Measurements from ENCODE around the gene YTHDC1.

DNA sequence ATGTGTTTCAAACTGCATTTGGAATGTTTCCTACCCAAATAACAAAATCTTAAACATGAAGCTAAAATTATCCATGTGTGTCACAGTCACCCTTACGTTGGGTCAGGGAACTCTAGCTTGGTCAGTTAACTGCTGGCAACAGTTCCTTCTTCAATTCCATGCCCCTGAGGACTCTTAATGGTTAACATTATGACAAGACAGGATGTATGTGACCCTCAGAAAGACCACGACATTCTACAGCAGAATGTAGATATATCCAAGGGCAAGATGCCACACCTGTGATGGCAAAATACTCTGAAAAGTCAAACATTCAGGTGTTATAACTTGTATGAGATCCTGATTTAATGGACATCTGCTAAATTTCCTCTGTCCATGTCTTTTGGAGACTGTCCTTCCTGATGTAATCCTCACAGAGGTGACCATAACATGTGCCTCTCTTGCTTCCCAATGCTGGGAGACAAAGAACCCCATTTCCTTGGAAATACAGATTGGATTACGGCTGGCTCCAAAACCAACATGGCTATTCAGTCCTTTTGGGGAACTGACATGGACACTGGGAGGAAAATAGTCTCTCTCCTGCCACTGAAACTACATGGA is 39.1 kb downstream of the YTHDC1 start:
- no peak for TF ChIP-seq STAT1 (IDR thresholded peaks at IDR 0.05; ENCODE audit: unreplicated experiment)
- TF ChIP-seq, protein P1, sequence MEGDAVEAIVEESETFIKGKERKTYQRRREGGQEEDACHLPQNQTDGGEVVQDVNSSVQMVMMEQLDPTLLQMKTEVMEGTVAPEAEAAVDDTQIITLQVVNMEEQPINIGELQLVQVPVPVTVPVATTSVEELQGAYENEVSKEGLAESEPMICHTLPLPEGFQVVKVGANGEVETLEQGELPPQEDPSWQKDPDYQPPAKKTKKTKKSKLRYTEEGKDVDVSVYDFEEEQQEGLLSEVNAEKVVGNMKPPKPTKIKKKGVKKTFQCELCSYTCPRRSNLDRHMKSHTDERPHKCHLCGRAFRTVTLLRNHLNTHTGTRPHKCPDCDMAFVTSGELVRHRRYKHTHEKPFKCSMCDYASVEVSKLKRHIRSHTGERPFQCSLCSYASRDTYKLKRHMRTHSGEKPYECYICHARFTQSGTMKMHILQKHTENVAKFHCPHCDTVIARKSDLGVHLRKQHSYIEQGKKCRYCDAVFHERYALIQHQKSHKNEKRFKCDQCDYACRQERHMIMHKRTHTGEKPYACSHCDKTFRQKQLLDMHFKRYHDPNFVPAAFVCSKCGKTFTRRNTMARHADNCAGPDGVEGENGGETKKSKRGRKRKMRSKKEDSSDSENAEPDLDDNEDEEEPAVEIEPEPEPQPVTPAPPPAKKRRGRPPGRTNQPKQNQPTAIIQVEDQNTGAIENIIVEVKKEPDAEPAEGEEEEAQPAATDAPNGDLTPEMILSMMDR (conservative IDR thresholded peaks at IDR 0.05; ENCODE audit: low read depth in 2 of 2) = no peak
- no peak for TF ChIP-seq CREB1 (CRISPR knock-in tag; IDR thresholded peaks at IDR 0.05; ENCODE audit: low read depth)
- no peak for TF ChIP-seq EZH2 (IDR thresholded peaks at IDR 0.05; ENCODE audit: low read depth, unreplicated experiment)
- TF ChIP-seq POLR2AphosphoS5 (IDR thresholded peaks at IDR 0.05; ENCODE audit: low read depth) = no peak
- TF ChIP-seq REST (IDR thresholded peaks at IDR 0.05; ENCODE audit: unreplicated experiment) = no peak
- TF ChIP-seq, protein P2, sequence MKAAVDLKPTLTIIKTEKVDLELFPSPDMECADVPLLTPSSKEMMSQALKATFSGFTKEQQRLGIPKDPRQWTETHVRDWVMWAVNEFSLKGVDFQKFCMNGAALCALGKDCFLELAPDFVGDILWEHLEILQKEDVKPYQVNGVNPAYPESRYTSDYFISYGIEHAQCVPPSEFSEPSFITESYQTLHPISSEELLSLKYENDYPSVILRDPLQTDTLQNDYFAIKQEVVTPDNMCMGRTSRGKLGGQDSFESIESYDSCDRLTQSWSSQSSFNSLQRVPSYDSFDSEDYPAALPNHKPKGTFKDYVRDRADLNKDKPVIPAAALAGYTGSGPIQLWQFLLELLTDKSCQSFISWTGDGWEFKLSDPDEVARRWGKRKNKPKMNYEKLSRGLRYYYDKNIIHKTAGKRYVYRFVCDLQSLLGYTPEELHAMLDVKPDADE (IDR thresholded peaks at IDR 0.05) = no peak
- TF ChIP-seq EZH2phosphoT487 (IDR thresholded peaks at IDR 0.05; ENCODE audit: unreplicated experiment) = no peak
- TF ChIP-seq ZNF331 (CRISPR knock-in tag; IDR thresholded peaks at IDR 0.05; ENCODE audit: low read depth) = no peak
